Measurements from ENCODE around the gene CYP2J2. TPM values are rescaled to one million over a fixed set of nuclear protein-coding genes. Genes with fewer than 3 reads are reported as not detected.
"Not testable (repeated sequence)": the region's sequence is repeated elsewhere in the genome, so short reads cannot be mapped to it uniquely, and the experiment has no call there.

The CYP2J2 gene, protein sequence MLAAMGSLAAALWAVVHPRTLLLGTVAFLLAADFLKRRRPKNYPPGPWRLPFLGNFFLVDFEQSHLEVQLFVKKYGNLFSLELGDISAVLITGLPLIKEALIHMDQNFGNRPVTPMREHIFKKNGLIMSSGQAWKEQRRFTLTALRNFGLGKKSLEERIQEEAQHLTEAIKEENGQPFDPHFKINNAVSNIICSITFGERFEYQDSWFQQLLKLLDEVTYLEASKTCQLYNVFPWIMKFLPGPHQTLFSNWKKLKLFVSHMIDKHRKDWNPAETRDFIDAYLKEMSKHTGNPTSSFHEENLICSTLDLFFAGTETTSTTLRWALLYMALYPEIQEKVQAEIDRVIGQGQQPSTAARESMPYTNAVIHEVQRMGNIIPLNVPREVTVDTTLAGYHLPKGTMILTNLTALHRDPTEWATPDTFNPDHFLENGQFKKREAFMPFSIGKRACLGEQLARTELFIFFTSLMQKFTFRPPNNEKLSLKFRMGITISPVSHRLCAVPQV
- total RNA-seq, result 14.2 TPM
- polyA plus RNA-seq, result 4.1 TPM

GRCh38 chr1:59926381-59927123, at the start of gene CYP2J2:
Gene CYP2J2 (minus strand): TSS chr1:59926773. CDS start chr1:59926746, 27 bp downstream.
- Histone ChIP-seq H3K4me1 (ENCODE audit: insufficient read depth) (no peaks in the 10 kb centered on the region), H3K4me3 (ENCODE audit: low read depth, low read length) (peak within 1 kb of the TSS; percentile 51), H3K27ac (ENCODE audit: low read depth) (peak within 1 kb of the TSS; percentile 23), H3K36me3 (ENCODE audit: insufficient read depth) (no peaks in the 10 kb centered on the region)
- DNase-seq (ENCODE audit: extremely low spot score), result no peak
- WGBS, result 2% methylated on average over 42 of the region's 42 CpGs

GRCh38 chr1:59973719-59974118, 47.1 kb upstream of the CYP2J2 start:
- no peak for DNase-seq (ENCODE audit: extremely low spot score)
- no peak overlapping the region for H3K4me3 ChIP-seq (ENCODE audit: low read depth, low read length)
- H3K27ac ChIP-seq (ENCODE audit: low read depth), result no peak overlapping the region
- H3K4me1 ChIP-seq (ENCODE audit: insufficient read depth), result no peaks in the 10 kb centered on the region
- WGBS, result 87% methylated on average over 1 of the region's 1 CpG
- H3K36me3 ChIP-seq (ENCODE audit: insufficient read depth), result no peaks in the 10 kb centered on the region

DNA sequence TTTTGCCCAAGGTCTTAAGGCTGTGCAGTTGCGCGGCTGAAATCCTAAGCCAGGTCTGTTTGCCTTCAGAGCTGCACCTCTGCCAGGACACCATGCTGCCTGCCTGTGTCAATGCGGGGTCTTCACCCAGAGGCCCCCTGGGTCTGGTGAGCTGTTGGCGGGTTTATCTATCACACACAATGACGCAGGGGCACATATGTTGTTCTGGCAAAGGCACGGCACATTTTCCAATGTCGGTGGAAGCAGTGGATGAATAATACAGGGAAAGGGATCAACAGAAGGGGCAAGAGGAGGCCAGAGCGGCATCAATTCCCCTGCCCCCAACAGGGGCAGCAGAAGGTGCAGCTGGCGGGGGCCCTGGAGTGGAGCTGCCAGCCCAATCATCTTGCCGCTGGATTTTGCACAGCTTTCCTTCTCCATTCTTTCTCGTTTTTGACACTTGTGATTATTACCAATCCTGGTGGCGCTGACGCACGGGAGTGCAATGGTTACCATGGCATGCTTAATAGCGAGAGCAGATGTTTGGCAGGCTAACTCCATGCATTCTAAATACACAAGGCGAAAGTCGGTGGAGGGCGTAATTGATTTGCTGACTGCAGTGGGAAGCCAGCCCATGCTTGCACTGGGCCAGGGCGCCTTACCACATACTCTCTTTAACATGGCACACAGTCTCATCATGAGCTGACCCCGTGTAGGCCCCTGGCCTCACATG, 45.8 kb upstream of the CYP2J2 start:
- no peak overlapping the region for H3K27ac ChIP-seq (ENCODE audit: low read depth)
- WGBS, result 92% methylated on average over 20 of the region's 20 CpGs
- H3K4me3 ChIP-seq (ENCODE audit: low read depth, low read length), result no peak overlapping the region
- no peaks in the 10 kb centered on the region for H3K4me1 ChIP-seq (ENCODE audit: insufficient read depth)
- no peak for DNase-seq (ENCODE audit: extremely low spot score)
- H3K36me3 ChIP-seq (ENCODE audit: insufficient read depth), result no peaks in the 10 kb centered on the region

DNA sequence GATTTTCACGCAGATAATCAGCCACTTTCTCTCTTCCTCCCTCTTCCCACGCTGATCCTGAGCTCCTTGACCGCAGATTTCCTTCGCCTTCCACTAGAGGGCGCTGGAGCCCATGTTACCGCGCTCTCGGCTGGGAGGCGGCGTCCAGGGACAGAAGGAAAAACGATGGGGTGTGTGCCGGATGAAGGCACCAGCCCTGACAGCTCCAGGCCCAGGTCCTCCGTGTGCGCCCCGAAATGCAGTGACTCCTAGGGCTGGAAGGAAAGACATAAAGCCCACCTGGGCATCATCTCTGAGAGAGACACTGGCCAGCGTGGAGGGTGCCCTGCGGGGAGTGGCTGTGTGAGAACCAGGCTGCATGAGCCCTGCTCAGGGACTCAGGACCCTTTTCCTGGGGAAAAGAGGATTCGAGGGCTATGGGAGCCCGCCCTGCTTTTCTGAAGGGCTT, 44.9 kb upstream of the CYP2J2 start:
- Histone ChIP-seq H3K4me3 (ENCODE audit: low read depth, low read length) (no peak overlapping the region), H3K27ac (ENCODE audit: low read depth) (no peak overlapping the region), H3K36me3 (ENCODE audit: insufficient read depth) (no peaks in the 10 kb centered on the region), H3K4me1 (ENCODE audit: insufficient read depth) (peaks cover 2% of the 10 kb centered on the region)
- 12% methylated on average over 19 of the region's 19 CpGs for WGBS
- DNase-seq (ENCODE audit: extremely low spot score), result no peak

DNA sequence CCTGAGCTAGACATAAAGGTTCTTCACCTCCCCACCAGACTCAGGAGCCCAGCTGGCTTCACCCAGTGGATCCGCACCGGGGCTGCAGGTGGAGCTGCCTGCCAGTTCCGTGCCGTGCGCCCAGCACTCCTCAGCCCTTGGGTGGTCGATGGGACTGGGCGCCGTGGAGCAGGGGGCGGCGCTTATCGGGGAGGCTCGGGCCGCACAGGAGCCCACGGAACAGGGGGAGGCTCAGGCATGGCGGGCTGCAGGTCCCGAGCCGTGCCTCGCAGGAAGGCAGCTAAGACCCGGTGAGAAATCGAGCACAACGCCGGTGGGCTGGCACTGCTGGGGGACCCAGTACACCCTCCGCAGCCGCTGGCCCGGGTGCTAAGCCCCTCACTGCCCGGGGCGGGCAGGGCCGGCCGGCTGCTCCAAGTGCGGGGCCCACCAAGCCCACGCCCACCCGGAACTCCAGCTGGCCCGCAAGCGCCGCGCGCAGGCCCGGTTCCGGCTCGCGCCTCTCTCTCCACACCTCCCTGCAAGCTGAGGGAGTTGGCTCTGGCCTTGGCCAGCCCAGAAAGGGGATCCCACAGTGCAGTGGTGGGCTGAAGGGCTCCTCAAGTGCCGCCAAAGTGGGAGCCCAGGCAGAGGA, 43.1 kb upstream of the CYP2J2 start:
- H3K4me1 ChIP-seq (ENCODE audit: insufficient read depth); H3K36me3 ChIP-seq (ENCODE audit: insufficient read depth); DNase-seq (ENCODE audit: extremely low spot score); H3K27ac ChIP-seq (ENCODE audit: low read depth); H3K4me3 ChIP-seq (ENCODE audit: low read depth, low read length): not testable (repeated sequence)
- 96% methylated on average over 41 of the region's 42 CpGs for WGBS

GRCh38 chr1:59968746-59969145, 42.2 kb upstream of the CYP2J2 start:
- H3K4me1 ChIP-seq (ENCODE audit: insufficient read depth); H3K27ac ChIP-seq (ENCODE audit: low read depth); H3K36me3 ChIP-seq (ENCODE audit: insufficient read depth); H3K4me3 ChIP-seq (ENCODE audit: low read depth, low read length); DNase-seq (ENCODE audit: extremely low spot score): not testable (repeated sequence)
- WGBS, result 91% methylated on average over 17 of the region's 17 CpGs

GRCh38 chr1:59967780-59968179, 41.2 kb upstream of the CYP2J2 start:
- no peak overlapping the region for H3K27ac ChIP-seq (ENCODE audit: low read depth)
- H3K4me3 ChIP-seq (ENCODE audit: low read depth, low read length), result no peak overlapping the region
- no peaks in the 10 kb centered on the region for H3K36me3 ChIP-seq (ENCODE audit: insufficient read depth)
- WGBS, result 74% methylated on average over 3 of the region's 3 CpGs
- DNase-seq (ENCODE audit: extremely low spot score), result no peak
- H3K4me1 ChIP-seq (ENCODE audit: insufficient read depth), result peaks cover 2% of the 10 kb centered on the region

GRCh38 chr1:59967141-59967697, 40.6 kb upstream of the CYP2J2 start:
- Histone ChIP-seq H3K4me3 (ENCODE audit: low read depth, low read length) (no peak overlapping the region), H3K4me1 (ENCODE audit: insufficient read depth) (peaks cover 2% of the 10 kb centered on the region), H3K36me3 (ENCODE audit: insufficient read depth) (no peaks in the 10 kb centered on the region), H3K27ac (ENCODE audit: low read depth) (no peak overlapping the region)
- peak; percentile 28 for DNase-seq (ENCODE audit: extremely low spot score)
- 19% methylated on average over 6 of the region's 6 CpGs for WGBS

GRCh38 chr1:59952065-59952464, 25.5 kb upstream of the CYP2J2 start:
- DNase-seq (ENCODE audit: extremely low spot score), result no peak
- Histone ChIP-seq H3K27ac (ENCODE audit: low read depth) (no peak overlapping the region), H3K4me3 (ENCODE audit: low read depth, low read length) (no peak overlapping the region), H3K4me1 (ENCODE audit: insufficient read depth) (no peaks in the 10 kb centered on the region), H3K36me3 (ENCODE audit: insufficient read depth) (no peaks in the 10 kb centered on the region)
- WGBS, result 86% methylated on average over 2 of the region's 2 CpGs

- no peak for DNase-seq (ENCODE audit: extremely low spot score)
Measured at GRCh38 chr1:59949648-59950047, 23.1 kb upstream of the CYP2J2 start.

GRCh38 chr1:59948990-59949389, 22.4 kb upstream of the CYP2J2 start:
- DNase-seq (ENCODE audit: extremely low spot score), result no peak
- no peak overlapping the region for H3K27ac ChIP-seq (ENCODE audit: low read depth)
- H3K4me1 ChIP-seq (ENCODE audit: insufficient read depth), result no peaks in the 10 kb centered on the region
- 64% methylated on average over 1 of the region's 1 CpG for WGBS
- H3K4me3 ChIP-seq (ENCODE audit: low read depth, low read length), result no peak overlapping the region
- no peaks in the 10 kb centered on the region for H3K36me3 ChIP-seq (ENCODE audit: insufficient read depth)

More at GRCh38 chr1:59949648-59950047, 23.1 kb upstream of the CYP2J2 start:
- Histone ChIP-seq H3K4me3 (ENCODE audit: low read depth, low read length) (no peak overlapping the region), H3K36me3 (ENCODE audit: insufficient read depth) (no peaks in the 10 kb centered on the region), H3K4me1 (ENCODE audit: insufficient read depth) (no peaks in the 10 kb centered on the region), H3K27ac (ENCODE audit: low read depth) (no peak overlapping the region)

DNA sequence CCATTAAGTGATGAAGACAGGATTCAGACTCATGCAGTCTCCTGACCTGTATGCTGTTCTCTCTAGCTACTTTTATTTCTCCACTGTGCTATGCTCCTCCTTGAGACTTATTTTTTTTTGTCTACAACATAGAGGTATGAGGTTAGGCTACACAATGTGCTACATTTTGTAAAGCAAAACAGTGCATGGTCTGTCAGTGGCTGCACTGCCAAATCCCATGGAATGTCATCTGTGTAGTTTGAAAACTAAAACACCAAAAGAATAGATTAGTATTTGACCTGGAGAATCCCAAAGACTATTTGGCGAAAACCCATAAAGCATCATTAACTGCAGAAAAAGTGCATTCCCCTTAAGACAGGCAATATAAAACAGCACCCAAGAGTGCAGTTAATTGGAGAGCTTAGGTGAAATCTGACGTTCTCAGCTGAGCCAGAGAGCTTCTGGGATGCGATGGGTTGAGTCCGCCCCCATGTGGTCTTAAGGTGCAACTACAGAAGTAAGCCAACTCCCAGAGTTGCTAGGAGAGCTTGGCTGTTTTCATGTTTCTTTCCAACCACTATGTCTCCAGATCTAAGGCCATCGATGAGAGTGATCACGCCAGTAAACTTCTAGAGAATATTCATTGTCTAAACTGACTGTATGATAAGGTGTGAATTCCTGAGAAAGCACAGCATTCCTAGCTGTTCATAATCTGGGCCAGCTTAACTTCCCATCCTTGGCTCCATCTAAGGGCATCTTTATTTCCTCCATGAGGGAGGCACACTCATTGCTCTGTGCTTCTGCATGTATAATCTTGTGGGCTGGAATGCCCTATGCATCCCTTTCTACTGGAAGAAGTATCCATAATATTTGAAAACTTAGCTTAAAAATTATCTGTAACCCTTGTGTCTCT, 20.7 kb upstream of the CYP2J2 start:
- Histone ChIP-seq H3K4me3 (ENCODE audit: low read depth, low read length) (no peak overlapping the region), H3K27ac (ENCODE audit: low read depth) (no peak overlapping the region), H3K36me3 (ENCODE audit: insufficient read depth) (no peaks in the 10 kb centered on the region), H3K4me1 (ENCODE audit: insufficient read depth) (no peaks in the 10 kb centered on the region)
- 3% methylated on average over 6 of the region's 6 CpGs for WGBS
- no peak for DNase-seq (ENCODE audit: extremely low spot score)

All from urinary bladder (tissue), 4 donors.